Panc1 (cell line): ENCODE results near the gene RFFL. TPM values are rescaled to one million over a fixed set of nuclear protein-coding genes. Genes with fewer than 3 reads are reported as not detected.

ENCODE experiments used
- ATAC-seq: fragments of 200-7000 bp; cut with Tn5 transposase; 2 replicates; pipeline ENCODE4 v1.9.1; 2020; ENCODE audit warnings: mild to moderate bottlenecking, moderate library complexity
- BruUV-seq: library from RNA; stranded (reverse); fragments of 400-500 nt; replicated peaks from 2 replicates; lab custom pipeline; 2021; lab: Mats Ljungman, UMichigan
- CTCF ChIA-PET: fragments of 300-600 bp; sonication (Branson Sonifier 250); formaldehyde crosslinking; loops from one replicate; lab custom pipeline; 2022; ENCODE audit warnings: antibody characterized with exemption; lab: Charles Lee
- POLR2A ChIA-PET: fragments of 300-600 bp; sonication (Branson Sonifier 250); formaldehyde crosslinking; loops from one replicate; lab custom pipeline; 2022; ENCODE audit warnings: antibody characterized with exemption; lab: Charles Lee
- DNase-seq: peaks from one replicate; pipeline ENCODE4 v3.0.0-alpha.2; 2010; ENCODE audit warnings: low read depth, low spot score
- H3K27ac ChIP-seq: 2 replicates; pipeline ENCODE4 v1.5.1; 2011; ENCODE audit warnings: mild to moderate bottlenecking, low read length, inconsistent platforms
- H3K27me3 ChIP-seq: fragments of 200-500 bp; sonication (Bioruptor generic); 2 replicates; pipeline ENCODE4 v1.6.0; 2014; ENCODE audit warnings: low read length, inconsistent platforms; ENCODE audit not compliant: control insufficient read depth, insufficient read depth
- H3K36me3 ChIP-seq: fragments of 200-500 bp; sonication (Bioruptor generic); 2 replicates; pipeline ENCODE4 v1.5.1; 2014; ENCODE audit warnings: inconsistent platforms, mild to moderate bottlenecking, low read length, moderate library complexity; ENCODE audit not compliant: control insufficient read depth, insufficient read depth
- H3K4me1 ChIP-seq: 2 replicates; pipeline ENCODE4 v1.5.1; 2011; ENCODE audit warnings: inconsistent platforms, mild to moderate bottlenecking, low read length, moderate library complexity; ENCODE audit not compliant: control insufficient read depth, insufficient read depth
- H3K4me3 ChIP-seq, 2 experiments: 2 replicates each; pipeline ENCODE4 v1.5.1; 2011 to 2012; ENCODE audit warnings: low read depth in 2 of 2, low read length in 2 of 2, mild to moderate bottlenecking in 2 of 2, inconsistent platforms in 1 of 2, moderate library complexity in 1 of 2
- H3K9me3 ChIP-seq: fragments of 200-500 bp; sonication (Bioruptor generic); 2 replicates; pipeline ENCODE4 v1.5.1; 2014; ENCODE audit warnings: low read depth, mild to moderate bottlenecking, inconsistent platforms, low read length, moderate library complexity; ENCODE audit not compliant: control insufficient read depth, insufficient read depth
- POLR2AphosphoS5 ChIP-seq: IDR thresholded peaks from 2 replicates; pipeline ENCODE4 v1.6.1; 2012; ENCODE audit warnings: mild to moderate bottlenecking, low read depth, low read length, moderate library complexity
- SIN3A ChIP-seq: IDR thresholded peaks from 2 replicates; pipeline ENCODE4 v1.6.1; 2012; ENCODE audit warnings: low read depth, mild to moderate bottlenecking, low read length, moderate library complexity, borderline replicate concordance; ENCODE audit not compliant: insufficient read depth
- TCF7L2 ChIP-seq: IDR thresholded peaks from 2 replicates; pipeline ENCODE4 v1.6.1; 2011; ENCODE audit warnings: mild to moderate bottlenecking, low read depth, low read length, inconsistent platforms
- in situ Hi-C: cut with HindIII; loops from 2 replicates; pipeline ENCODE4 v1.10.0; 2016; ENCODE audit warnings: low sequenced_read_pairs, low pct_unique_long_range_greater_than_20kb
- intact Hi-C: fragments of 100-400 bp; cut with micrococcal nuclease; formaldehyde crosslinking; loops from one replicate; pipeline ENCODE4 v1.10.0; 2022; ENCODE audit not compliant: unreplicated experiment
- total RNA-seq: library from RNA; stranded (reverse); gene quantifications from one replicate; pipeline ENCODE4 v1.2.1, GENCODE V29; 2021; ENCODE audit not compliant: unreplicated experiment
- TF ChIP-seq, protein P1 (sequence below): fragments of 450-650 bp; IDR thresholded peaks from 2 replicates; pipeline ENCODE4 v1.5.1; 2017; ENCODE audit warnings: mild to moderate bottlenecking
- TF ChIP-seq, protein P2 (sequence below), 2 experiments: IDR thresholded peaks; 2 replicates each; pipeline ENCODE4 v1.6.1; 2011 to 2012; ENCODE audit warnings: low read depth in 2 of 2, control low read depth in 1 of 2, low read length in 1 of 2, mild to moderate bottlenecking in 1 of 2, moderate library complexity in 1 of 2; ENCODE audit not compliant: insufficient read depth in 1 of 2

RFFL gene
- total RNA-seq, 1 experiment from 2014 or later = 38.4 TPM

DNA sequence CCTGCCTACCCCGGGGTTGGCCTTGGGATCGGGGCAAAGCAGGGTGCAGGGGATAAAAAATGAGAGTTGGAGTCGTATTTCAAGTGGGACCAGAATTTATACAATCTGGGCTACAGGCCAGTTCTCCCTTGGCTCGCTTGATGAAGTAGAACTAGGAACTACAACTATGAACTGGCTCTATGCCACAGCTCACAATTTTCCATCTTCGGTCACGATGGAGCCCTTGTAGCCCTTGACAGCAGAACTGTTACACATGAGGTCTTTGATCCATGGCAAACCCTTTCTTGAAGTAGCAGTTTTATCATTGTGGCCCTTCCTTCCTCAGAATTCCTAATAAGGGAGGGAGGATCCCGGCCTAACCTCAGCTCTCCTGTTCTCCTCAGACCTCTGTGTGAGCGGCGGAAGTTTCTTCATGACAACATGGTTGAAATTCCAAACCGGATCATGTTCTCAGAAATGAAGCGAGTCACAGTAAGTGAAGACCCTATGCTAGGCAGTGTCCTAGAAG lies 66.1 kb downstream of the RFFL start:
- H3K4me3 ChIP-seq = no peak overlapping the region
- intact Hi-C loops = no loop called here
- in situ Hi-C loops = no loop called here
- no peak for DNase-seq
- POLR2A ChIA-PET = interaction anchor here (0.6 kb wide), 1 partner anchor 105 kb away, joined by 3 read pairs; no protein-coding TSS in a partner anchor
- H3K36me3 ChIP-seq = peaks cover 3% of the 10 kb centered on the region; the same call in 1 of the 2 replicates
- H3K4me1 ChIP-seq = no peaks in the 10 kb centered on the region
- H3K9me3 ChIP-seq = no peaks in the 10 kb centered on the region
- no peak overlapping the region for H3K27ac ChIP-seq
- BruUV-seq = no TSS peak
- no peak for TF ChIP-seq POLR2AphosphoS5
- TF ChIP-seq, protein P1, sequence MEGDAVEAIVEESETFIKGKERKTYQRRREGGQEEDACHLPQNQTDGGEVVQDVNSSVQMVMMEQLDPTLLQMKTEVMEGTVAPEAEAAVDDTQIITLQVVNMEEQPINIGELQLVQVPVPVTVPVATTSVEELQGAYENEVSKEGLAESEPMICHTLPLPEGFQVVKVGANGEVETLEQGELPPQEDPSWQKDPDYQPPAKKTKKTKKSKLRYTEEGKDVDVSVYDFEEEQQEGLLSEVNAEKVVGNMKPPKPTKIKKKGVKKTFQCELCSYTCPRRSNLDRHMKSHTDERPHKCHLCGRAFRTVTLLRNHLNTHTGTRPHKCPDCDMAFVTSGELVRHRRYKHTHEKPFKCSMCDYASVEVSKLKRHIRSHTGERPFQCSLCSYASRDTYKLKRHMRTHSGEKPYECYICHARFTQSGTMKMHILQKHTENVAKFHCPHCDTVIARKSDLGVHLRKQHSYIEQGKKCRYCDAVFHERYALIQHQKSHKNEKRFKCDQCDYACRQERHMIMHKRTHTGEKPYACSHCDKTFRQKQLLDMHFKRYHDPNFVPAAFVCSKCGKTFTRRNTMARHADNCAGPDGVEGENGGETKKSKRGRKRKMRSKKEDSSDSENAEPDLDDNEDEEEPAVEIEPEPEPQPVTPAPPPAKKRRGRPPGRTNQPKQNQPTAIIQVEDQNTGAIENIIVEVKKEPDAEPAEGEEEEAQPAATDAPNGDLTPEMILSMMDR = no peak
- TF ChIP-seq SIN3A = no peak
- TF ChIP-seq TCF7L2 = no peak
- TF ChIP-seq, protein P2, sequence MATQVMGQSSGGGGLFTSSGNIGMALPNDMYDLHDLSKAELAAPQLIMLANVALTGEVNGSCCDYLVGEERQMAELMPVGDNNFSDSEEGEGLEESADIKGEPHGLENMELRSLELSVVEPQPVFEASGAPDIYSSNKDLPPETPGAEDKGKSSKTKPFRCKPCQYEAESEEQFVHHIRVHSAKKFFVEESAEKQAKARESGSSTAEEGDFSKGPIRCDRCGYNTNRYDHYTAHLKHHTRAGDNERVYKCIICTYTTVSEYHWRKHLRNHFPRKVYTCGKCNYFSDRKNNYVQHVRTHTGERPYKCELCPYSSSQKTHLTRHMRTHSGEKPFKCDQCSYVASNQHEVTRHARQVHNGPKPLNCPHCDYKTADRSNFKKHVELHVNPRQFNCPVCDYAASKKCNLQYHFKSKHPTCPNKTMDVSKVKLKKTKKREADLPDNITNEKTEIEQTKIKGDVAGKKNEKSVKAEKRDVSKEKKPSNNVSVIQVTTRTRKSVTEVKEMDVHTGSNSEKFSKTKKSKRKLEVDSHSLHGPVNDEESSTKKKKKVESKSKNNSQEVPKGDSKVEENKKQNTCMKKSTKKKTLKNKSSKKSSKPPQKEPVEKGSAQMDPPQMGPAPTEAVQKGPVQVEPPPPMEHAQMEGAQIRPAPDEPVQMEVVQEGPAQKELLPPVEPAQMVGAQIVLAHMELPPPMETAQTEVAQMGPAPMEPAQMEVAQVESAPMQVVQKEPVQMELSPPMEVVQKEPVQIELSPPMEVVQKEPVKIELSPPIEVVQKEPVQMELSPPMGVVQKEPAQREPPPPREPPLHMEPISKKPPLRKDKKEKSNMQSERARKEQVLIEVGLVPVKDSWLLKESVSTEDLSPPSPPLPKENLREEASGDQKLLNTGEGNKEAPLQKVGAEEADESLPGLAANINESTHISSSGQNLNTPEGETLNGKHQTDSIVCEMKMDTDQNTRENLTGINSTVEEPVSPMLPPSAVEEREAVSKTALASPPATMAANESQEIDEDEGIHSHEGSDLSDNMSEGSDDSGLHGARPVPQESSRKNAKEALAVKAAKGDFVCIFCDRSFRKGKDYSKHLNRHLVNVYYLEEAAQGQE (IDR thresholded peaks at IDR 0.05; ENCODE audit: insufficient read depth in 1 of 2, low read depth in 2 of 2, low read length in 1 of 2) = no peak
- CTCF ChIA-PET = no interaction called here
- H3K27me3 ChIP-seq = no peaks in the 10 kb centered on the region
- no peak for ATAC-seq

DNA sequence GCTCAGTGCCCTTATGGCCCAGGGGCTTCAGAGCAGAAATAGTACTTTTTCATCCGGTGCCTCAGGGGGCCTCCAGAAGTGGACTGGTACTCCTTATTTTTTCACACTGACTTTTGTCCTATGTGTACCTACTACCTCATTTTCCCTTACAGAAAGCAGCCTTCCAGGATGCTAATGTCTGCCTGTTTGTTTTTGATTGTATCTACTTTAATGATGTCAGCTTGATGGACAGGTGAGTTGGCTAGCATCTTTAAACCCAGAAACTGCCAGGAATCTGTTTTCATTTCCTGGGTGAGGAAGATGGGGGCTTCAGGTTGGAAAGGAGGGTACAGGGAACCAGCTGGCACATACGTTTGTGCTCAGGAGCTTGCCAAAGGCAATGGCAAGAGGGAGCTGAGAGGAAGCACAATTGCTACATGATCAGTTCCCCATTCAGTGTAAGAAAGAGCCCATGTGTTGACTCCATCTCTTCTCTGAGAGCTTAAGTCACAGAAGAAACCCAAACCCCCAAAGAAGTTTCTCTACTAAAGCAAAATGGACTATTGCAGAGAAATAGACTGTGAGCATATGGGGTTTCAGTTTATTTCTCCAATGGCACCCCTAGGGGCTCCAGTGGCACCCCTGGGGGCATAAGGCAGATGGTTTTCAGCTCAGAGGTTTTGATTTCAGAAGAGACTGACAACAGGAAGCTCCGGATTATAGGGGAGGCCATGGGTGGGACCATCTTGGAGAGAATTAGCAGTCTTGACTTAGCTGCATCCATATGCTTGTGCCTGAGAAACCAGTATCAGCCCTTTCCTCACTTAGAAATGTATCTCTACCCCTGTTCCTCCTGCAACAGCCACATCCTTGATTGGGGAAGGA lies 66.9 kb downstream of the RFFL start:
- H3K4me1 ChIP-seq = no peaks in the 10 kb centered on the region
- H3K9me3 ChIP-seq = no peaks in the 10 kb centered on the region
- intact Hi-C loops = no loop called here
- ChIA-PET POLR2A (interaction anchor here (0.6 kb wide), 2 partner anchors 106 to 631 kb away, joined by 3 read pairs; no protein-coding TSS in a partner anchor), CTCF (no interaction called here)
- TF ChIP-seq POLR2AphosphoS5 = no peak
- TF ChIP-seq, protein P2 (IDR thresholded peaks at IDR 0.05; ENCODE audit: insufficient read depth in 1 of 2, low read depth in 2 of 2, low read length in 1 of 2) = no peak
- TF ChIP-seq TCF7L2 = no peak
- TF ChIP-seq, protein P1 = no peak
- TF ChIP-seq SIN3A = no peak
- H3K27ac ChIP-seq = no peak overlapping the region
- H3K4me3 ChIP-seq = no peak overlapping the region
- in situ Hi-C loops = no loop called here
- no peak for DNase-seq
- peaks cover 3% of the 10 kb centered on the region; the same call in 1 of the 2 replicates for H3K36me3 ChIP-seq
- ATAC-seq = no peak
- no TSS peak for BruUV-seq
- no peaks in the 10 kb centered on the region for H3K27me3 ChIP-seq
